ENCODE data around the gene CCNJL. TPM values are rescaled to one million over a fixed set of nuclear protein-coding genes. Genes with fewer than 3 reads are reported as not detected.

The CCNJL gene
- polyA plus RNA-seq, 2 of the 4 experiments (the other 2 are of a cell fraction) = 7.4 to 16.2 TPM

GRCh38 chr5:160259341-160259740, 53.0 kb downstream of the CCNJL start (continued):
- TF ChIP-seq REST (IDR thresholded peaks at IDR 0.05) (no peak), BHLHE40 (IDR thresholded peaks at IDR 0.05; ENCODE audit: low read depth, low read length) (no peak)

- FAIRE-seq = no peak
- CTCF ChIA-PET = interaction anchor here (0.6 to 5.1 kb wide), 6 partner anchors 9 to 108 kb away, joined by 3 to 16 read pairs (median 4); no protein-coding TSS in a partner anchor
- no peaks in the 10 kb centered on the region for H3K9me3 ChIP-seq
Measured at GRCh38 chr5:160254706-160255105, 57.7 kb downstream of the CCNJL start.

GRCh38 chr5:160253441-160253840, 58.9 kb downstream of the CCNJL start:
- FAIRE-seq = no peak
- DNase-seq (ENCODE audit: low read depth in 1 of 2, low spot score in 1 of 2) = no peak
- 93% methylated on average over 10 of the region's 17 CpGs for WGBS (ENCODE audit: missing lambda C conversion rate)
- ChIA-PET POLR2A (no interaction called here), CTCF (interaction anchor here (1.2 to 5.1 kb wide), 3 partner anchors 9 to 91 kb away, joined by 4 to 16 read pairs (median 8); no protein-coding TSS in a partner anchor)
- TF ChIP-seq FOSB (CRISPR knock-in tag; IDR thresholded peaks at IDR 0.05) = no peak
- no peak overlapping the region for H3K27ac ChIP-seq
- no peaks in the 10 kb centered on the region for H3K4me1 ChIP-seq
- H3K4me3 ChIP-seq = no peak overlapping the region
- no peaks in the 10 kb centered on the region for H3K9me3 ChIP-seq
- ATAC-seq = 0 out of 6 replicates have a peak, but pooled peaks of 1 of the 2 experiments have one; percentile 19
- no peak overlapping the region for H3K4me2 ChIP-seq

More at GRCh38 chr5:160254706-160255105, 57.7 kb downstream of the CCNJL start:
- Histone ChIP-seq H3K27ac (no peak overlapping the region), H3K4me1 (no peaks in the 10 kb centered on the region), H3K4me2 (no peak overlapping the region), H3K4me3 (no peak overlapping the region)
- POLR2A ChIA-PET = no interaction called here
- no peak for TF ChIP-seq RFX5 (IDR thresholded peaks at IDR 0.05)
- no peak for DNase-seq (ENCODE audit: low read depth in 1 of 2, low spot score in 1 of 2)
- 91% methylated on average over 6 of the region's 6 CpGs for WGBS (ENCODE audit: missing lambda C conversion rate)
- ATAC-seq = no peak

- no peak for TF ChIP-seq MAX (IDR thresholded peaks at IDR 0.05)
- TF ChIP-seq ZC3H11A (IDR thresholded peaks at IDR 0.05) = no peak
- TF ChIP-seq HDAC2 (IDR thresholded peaks at IDR 0.05) = no peak
- no peak for TF ChIP-seq CTCF (IDR thresholded peaks at IDR 0.05)
- no peak for TF ChIP-seq NFE2L2 (conservative IDR thresholded peaks at IDR 0.05; ENCODE audit: low read length)
- no peak for TF ChIP-seq SREBF2 (IDR thresholded peaks at IDR 0.05)
- no peak for TF ChIP-seq KDM5A (IDR thresholded peaks at IDR 0.05)
- TF ChIP-seq RCOR1 (IDR thresholded peaks at IDR 0.05; ENCODE audit: low read depth, low read length) = no peak
- TF ChIP-seq RAD21 (conservative IDR thresholded peaks at IDR 0.05 in 1 of 2, IDR thresholded peaks at IDR 0.05 in 1 of 2) = no peak
- no peak for TF ChIP-seq RFX5 (IDR thresholded peaks at IDR 0.05)
- no peak for FAIRE-seq
- no peak for DNase-seq (ENCODE audit: low read depth in 1 of 2, low spot score in 1 of 2)
- Histone ChIP-seq H3K4me2 (no peak overlapping the region), H3K9me3 (no peaks in the 10 kb centered on the region), H3K27ac (no peak overlapping the region), H3K4me1 (no peaks in the 10 kb centered on the region), H3K4me3 (no peak overlapping the region)
- ChIA-PET POLR2A (no interaction called here), CTCF (interaction anchor here (1.2 to 5.1 kb wide), 3 partner anchors 9 to 92 kb away, joined by 4 to 16 read pairs (median 8); no protein-coding TSS in a partner anchor)
- ATAC-seq = no peak
- WGBS (ENCODE audit: missing lambda C conversion rate) = 93% methylated on average over 9 of the region's 9 CpGs
Measured at GRCh38 chr5:160252916-160253315, 59.4 kb downstream of the CCNJL start.

All from A549 (cell line).